OCI-LY3 (cell line): ENCODE measurements around the gene MSI2.

Experiments used
- EZH2phosphoT487 ChIP-seq: fragments of 200-600 bp; shearing (Covaris generic); IDR thresholded peaks from 2 replicates; pipeline ENCODE4 v1.6.1; 2018; ENCODE audit warnings: antibody characterized with exemption, mixed run types, low read depth
- TF ChIP-seq, protein P1 (sequence below): fragments of 200-600, 300-600 bp; sonication (generic); IDR thresholded peaks from 2 replicates; pipeline ENCODE4 v1.5.1; 2014; ENCODE audit warnings: antibody characterized with exemption, low read length, low read depth

DNA sequence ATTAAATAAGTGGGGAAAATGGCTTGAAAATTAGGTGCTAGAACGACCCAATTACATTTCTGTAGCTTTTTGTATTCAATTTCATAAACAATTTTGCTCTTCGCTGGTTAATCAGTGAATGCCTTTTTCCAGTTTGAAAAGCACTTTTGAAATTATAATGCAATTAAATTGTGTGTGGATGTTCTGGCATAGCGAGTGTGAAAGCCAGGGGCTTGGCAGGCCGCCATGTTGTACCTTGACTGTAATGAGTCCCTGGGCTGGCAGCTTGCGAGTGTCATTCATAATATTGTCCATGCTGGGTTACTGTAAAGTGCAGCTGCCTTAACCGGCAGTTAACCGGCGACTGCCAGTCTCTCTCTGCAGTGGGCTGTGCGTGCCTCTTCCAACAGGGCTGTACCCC lies 310.9 kb downstream of the MSI2 start:
- TF ChIP-seq EZH2phosphoT487, result no peak
- TF ChIP-seq, protein P1, sequence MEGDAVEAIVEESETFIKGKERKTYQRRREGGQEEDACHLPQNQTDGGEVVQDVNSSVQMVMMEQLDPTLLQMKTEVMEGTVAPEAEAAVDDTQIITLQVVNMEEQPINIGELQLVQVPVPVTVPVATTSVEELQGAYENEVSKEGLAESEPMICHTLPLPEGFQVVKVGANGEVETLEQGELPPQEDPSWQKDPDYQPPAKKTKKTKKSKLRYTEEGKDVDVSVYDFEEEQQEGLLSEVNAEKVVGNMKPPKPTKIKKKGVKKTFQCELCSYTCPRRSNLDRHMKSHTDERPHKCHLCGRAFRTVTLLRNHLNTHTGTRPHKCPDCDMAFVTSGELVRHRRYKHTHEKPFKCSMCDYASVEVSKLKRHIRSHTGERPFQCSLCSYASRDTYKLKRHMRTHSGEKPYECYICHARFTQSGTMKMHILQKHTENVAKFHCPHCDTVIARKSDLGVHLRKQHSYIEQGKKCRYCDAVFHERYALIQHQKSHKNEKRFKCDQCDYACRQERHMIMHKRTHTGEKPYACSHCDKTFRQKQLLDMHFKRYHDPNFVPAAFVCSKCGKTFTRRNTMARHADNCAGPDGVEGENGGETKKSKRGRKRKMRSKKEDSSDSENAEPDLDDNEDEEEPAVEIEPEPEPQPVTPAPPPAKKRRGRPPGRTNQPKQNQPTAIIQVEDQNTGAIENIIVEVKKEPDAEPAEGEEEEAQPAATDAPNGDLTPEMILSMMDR, result no peak
